ENCODE measurements around the gene FBXL12.

The FBXL12 gene

DNA sequence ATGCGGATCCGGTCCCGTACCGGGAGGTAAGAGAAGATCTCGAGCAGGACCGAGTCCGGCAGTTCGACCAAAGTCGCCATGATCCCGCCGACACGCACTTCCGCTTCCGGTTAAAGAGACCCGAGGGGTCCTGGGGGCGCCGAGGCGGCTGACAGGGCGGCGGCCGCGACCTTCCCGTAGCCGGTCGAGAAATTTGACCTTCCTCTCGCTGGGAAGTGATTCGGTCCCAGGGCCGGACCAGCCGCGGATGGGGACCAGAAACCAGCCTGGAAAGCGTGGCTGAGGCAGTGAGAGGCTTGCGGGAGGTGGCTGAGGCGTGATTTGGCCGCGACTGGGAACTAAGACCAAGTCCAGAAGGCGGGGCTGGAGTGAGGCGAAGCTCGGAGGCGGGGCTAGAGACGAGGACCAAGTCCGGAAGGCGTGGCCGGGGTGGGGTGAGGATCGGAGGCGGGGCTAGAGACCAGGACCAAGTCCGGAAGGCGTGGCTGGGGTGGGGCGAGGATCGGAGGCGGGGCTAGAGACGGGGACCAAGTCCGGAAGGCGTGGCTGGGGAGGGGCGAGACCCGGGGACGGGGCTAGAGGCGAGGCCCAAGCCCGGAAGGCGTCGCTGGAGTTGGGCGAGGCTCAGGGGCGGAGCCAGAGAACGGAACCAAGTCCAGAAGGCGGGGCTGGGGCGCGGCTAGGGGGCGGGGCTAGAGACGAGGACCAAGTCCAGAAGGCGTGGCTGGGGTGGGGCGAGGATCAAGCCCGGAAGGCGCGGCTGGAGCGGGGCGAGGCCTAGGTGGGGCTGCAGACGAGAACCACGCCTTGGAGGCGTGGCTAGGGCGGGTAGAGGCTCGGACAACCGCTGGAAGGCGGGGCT is at the start of gene FBXL12:
TSS of gene FBXL12 (minus strand) at position 346 of the 862 bp plus-strand sequence. CDS start at position 80, 266 bp downstream.
- H3K4me3 ChIP-seq (ENCODE audit: low read length) = peak within 1 kb of the TSS; percentile 93
- no peak for TF ChIP-seq CTCF (conservative IDR thresholded peaks at IDR 0.05; ENCODE audit: low read depth, low read length)
- peak; percentile 97 for DNase-seq (ENCODE audit: low read depth)

DNA sequence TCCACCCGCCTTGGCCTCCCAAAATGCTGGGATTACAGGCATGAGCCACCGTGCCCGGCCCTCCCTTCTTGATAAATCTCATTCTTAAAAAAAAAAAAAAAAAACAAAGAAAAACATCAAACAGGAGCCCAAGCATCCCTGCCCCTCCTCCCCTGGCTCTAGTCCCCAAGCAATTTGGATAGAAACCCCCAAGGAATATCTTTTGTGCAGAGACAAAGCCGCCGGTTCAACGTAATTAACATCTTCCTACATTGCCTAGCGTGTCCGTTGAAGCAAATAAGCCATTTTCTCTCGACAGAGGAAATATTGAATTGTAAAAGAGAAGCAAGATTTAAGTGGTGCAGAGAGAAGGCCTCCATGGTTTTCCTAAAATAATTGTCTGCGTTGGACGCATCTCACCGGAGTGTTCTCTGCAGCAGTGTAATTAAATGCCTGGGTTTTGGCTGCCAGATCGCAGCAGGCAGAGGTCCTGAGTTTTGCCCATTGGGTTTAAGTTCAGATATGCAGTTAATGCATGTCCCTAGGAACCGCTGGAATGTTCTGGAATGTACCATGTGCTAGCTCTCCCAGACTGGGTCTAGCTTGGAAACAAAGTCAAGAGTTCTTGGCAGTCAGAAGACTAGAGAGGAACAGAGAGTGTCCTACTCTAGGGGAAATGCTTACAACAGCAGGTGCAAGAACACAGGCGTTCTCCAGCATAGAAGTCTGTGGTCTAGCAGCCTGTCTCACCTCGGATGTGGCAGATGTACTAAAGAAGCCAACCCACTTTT is 47.0 kb upstream of the FBXL12 start:
- TF ChIP-seq CTCF (conservative IDR thresholded peaks at IDR 0.05; ENCODE audit: low read depth, low read length) = no peak
- DNase-seq (ENCODE audit: low read depth) = no peak
- H3K4me3 ChIP-seq (ENCODE audit: low read length) = no peak overlapping the region

DNA sequence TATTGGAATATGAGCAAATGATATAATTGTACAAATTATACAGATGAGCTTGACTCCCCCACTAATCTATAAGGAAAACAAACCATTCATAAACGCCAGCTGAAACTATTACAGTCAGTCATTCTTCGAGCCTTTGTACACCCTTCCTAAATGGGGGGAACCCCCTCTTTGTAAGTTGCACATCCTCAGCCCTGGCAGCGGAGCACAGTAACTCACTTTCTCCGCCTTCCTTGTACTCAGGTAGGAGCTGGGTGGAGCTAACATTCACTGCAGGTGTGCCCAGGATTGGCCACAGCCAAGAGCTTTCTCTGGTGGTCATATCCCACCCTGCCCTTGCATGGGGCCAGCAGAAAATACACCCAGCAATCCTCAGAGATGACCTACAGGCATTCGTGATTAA is 44.9 kb upstream of the FBXL12 start:
- DNase-seq (ENCODE audit: low read depth) = no peak
- no peak overlapping the region for H3K4me3 ChIP-seq (ENCODE audit: low read length)
- no peak for TF ChIP-seq CTCF (conservative IDR thresholded peaks at IDR 0.05; ENCODE audit: low read depth, low read length)

GRCh38 chr19:9862938-9863337 is 44.1 kb upstream of the FBXL12 start:
- no peak for TF ChIP-seq CTCF (conservative IDR thresholded peaks at IDR 0.05; ENCODE audit: low read depth, low read length)
- no peak for DNase-seq (ENCODE audit: low read depth)
- no peak overlapping the region for H3K4me3 ChIP-seq (ENCODE audit: low read length)

DNA sequence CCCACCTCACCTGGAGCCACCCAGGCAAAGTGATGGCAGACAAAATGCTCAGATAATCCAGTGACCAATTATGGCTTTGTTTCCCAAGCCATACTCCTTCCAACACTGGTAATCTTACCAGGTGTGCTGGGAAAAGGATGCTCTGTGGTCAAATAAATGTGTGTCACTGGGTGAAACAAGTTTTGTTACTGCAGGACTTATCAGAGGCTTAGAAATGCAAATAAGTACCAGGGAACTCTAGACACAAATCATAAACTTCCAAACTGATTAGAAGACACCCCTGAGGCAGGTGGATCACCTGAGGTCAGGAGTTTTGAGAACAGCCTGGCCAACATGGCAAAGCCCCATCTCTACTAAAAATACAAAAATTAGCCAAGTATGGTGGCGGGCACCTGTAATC is 42.6 kb upstream of the FBXL12 start:
- TF ChIP-seq CTCF (conservative IDR thresholded peaks at IDR 0.05; ENCODE audit: low read depth, low read length) = no peak
- DNase-seq (ENCODE audit: low read depth) = no peak
- H3K4me3 ChIP-seq (ENCODE audit: low read length) = no peak overlapping the region

DNA sequence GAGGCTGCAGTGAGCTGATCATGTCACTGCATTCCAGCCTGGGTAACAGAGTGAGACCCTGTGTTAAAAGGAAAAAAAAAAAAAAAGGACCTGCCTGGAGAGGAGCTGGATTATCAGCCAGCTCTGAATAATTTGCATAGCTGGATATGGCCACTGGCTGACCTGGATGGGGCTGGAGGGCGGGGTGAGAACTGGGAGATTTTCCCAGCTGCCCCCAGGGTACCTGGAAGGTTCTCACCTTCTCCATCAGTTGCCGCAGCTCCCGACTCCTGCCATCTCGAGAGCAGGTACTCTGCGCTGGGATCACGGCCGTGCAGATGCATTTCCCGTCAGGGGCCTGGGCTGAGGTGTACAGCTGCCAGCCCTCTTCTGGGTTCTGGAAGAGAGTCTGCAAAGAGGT is 41.5 kb upstream of the FBXL12 start:
- DNase-seq (ENCODE audit: low read depth) = no peak
- H3K4me3 ChIP-seq (ENCODE audit: low read length) = no peak overlapping the region
- no peak for TF ChIP-seq CTCF (conservative IDR thresholded peaks at IDR 0.05; ENCODE audit: low read depth, low read length)
